ENCODE data around the gene ITGB7.
A peak's percentile ranks its signal among the peaks of the same experiment; 100 is the strongest.

ITGB7 gene

GRCh38 chr12:53207042-53207441 lies at the start of gene ITGB7:
Gene ITGB7, minus strand, starts transcription at chr12:53207251. Its CDS starts 6,808 bp downstream, at chr12:53200443.
- DNase-seq: no peak

DNA sequence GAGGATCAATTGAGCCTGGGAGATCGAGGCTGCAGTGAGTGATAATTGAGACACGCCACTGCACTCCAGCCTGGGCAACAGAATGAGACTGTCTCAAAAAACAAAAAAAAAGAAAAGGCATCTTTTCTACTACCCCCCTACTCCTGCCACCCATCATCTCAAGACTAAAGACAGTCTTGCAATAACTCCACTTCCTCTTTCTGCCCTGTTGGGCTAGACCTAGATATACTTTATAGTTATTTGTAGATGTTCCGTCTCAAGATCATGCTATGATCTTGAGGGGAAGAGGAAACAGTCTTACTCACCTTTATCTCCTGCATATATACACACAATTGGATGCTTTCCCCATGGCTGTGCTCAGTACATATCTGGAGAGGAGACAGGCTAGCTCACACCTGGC lies 48.9 kb upstream of the ITGB7 start:
- DNase-seq: no peak

GRCh38 chr12:53254816-53255545 lies 47.9 kb upstream of the ITGB7 start:
- no peak for DNase-seq

- DNase-seq: no peak
Measured at GRCh38 chr12:53253298-53253697, 46.2 kb upstream of the ITGB7 start.

DNA sequence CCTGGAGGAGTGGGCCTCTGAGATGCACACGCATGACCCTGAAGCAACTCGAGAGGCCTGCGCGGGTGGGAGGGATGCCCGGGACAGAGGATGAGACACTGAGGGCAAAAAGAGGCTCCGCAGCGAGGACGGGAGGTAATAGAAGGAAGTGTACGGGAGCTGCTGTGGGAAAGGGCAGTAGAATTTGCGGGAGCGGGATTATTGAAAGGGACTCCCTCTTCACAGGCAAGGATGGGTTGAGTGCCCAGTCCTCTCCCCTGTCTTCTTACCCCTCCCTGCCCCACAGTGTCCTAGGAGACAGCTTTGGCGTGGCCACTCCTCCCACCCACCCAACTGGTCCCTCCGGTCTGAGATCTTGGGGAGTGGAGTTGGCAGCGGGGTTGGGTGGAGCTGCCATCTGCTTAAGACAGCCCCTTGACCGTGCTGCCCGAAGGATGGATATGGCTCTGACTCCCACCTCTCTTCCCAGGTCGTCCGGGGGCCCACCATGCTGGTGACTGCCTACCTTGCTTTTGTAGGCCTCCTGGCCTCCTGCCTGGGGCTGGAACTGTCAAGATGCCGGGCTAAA lies 45.4 kb upstream of the ITGB7 start:
- peak; percentile 32 for DNase-seq

DNA sequence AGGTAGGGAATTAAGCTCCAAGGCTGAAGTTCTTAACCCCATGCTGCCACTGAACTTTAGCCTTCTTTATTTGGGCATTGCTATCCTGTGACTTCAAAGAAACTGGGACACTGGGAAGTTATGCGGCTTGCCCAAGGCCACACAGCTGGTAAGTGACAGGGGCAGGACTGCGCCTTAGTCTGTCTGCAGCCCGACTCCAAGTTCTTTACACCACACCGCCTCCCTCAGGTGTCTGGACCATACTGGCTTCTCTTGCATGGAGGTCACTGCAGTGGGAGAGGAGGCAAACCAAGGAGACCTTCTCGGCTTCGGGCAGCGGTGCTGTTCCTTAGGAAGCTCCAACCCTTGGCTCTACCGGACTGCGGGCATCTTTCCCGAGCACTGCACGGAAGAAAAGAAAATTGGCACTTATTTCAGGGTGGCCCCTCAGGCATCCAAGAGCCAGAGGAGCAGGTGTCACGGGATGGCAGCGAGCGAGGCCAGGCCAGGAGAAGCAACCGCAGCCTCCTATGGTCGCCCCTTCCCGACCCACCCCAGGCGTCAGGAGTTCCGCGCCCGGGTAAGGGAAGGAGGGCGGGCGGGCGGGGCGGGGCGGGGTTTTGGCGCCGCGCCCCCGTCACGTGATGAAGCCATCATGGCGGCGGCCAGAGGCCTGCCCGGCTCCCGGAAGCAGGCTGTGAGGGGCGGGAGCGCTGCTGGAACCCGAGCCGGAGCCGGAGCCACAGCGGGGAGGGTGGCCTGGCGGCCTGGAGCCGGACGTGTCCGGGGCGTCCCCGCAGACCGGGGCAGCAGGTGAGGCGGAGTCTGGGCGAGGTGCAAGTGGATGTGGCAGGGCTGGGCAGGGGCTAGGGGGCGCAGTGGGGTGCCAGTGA lies 44.7 kb upstream of the ITGB7 start:
- DNase-seq: peak; percentile 80

- no peak for DNase-seq
Measured at GRCh38 chr12:53245286-53245685, 38.2 kb upstream of the ITGB7 start.

- no peak for DNase-seq
Measured at GRCh38 chr12:53244337-53244736, 37.3 kb upstream of the ITGB7 start.

DNA sequence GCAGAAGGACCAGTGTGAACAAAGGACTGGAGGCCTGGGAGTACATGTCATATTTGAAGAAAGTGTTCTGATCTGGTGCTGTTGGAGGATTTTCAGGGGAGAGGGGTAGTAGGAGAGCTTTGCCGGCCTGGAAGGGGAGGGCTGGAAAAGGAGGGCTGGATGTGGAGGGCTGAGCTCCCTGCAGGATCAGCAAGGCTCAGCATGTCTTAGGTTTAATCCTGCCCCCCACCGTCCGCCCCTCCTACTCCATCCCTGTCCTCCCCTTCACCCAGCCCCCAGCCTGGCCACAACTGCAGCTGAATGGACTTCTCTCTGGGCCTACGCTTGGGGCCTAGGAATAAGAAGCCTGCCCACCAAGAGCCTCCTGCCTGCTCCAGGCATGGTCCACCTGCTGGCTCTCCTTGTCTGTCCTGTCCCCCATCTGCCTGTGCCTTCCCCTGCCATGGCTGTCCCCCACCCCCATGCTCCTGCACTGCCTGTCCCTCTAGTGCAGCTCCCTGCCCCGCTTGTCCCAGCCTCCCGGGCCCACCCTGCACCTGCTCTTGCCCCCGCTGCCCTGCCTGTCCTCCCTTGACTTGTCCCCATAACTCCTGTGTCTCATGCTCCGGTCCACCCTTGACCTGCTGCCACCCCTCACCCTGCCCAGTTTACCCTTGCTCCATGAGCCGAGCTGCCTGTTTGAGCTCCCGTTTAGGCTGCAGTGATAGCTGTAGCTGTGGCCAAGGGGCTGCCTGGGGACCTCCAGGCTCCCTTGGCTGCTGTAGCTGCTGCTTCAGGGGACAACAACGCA lies 34.8 kb upstream of the ITGB7 start:
- DNase-seq: no peak

- DNase-seq: no peak
Measured at GRCh38 chr12:53239643-53240258, 32.7 kb upstream of the ITGB7 start.

GRCh38 chr12:53236443-53237111 lies 29.5 kb upstream of the ITGB7 start:
- DNase-seq: no peak

GRCh38 chr12:53235742-53236442 lies 28.8 kb upstream of the ITGB7 start:
- no peak for DNase-seq

- no peak for DNase-seq
Measured at GRCh38 chr12:53235164-53235563, 28.1 kb upstream of the ITGB7 start.

DNA sequence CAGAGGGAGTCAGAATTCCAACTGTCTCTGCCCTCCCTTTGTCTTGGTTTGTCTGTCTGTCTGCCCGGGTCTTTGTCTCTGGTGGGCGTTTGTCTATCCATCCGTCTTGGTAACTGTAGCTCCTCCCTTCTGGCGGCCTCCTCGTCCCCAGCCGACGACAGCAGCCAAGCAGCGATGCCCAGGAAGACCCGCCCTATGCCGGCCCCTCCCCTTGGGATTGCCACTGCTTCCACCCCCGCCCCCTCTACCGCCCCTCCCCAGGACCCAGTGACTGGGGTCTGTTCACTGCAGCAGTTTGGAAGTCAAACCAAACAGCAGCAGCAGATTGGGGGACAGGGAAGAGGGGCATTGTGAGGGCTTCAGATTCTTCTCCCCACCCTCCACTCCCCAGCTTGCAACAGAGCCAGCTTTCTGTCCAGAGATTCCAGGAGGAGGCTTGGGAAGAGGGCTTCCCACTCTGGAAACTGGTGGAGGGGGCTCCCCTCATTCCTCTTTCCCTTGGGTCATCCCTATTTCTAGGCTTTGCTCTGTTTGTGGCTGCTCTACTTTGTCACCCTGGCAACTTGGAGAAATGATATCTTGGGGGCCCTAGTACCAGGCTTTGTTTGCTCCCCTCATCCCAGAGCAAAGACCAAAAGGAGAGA lies 27.3 kb upstream of the ITGB7 start:
- no peak for DNase-seq

DNA sequence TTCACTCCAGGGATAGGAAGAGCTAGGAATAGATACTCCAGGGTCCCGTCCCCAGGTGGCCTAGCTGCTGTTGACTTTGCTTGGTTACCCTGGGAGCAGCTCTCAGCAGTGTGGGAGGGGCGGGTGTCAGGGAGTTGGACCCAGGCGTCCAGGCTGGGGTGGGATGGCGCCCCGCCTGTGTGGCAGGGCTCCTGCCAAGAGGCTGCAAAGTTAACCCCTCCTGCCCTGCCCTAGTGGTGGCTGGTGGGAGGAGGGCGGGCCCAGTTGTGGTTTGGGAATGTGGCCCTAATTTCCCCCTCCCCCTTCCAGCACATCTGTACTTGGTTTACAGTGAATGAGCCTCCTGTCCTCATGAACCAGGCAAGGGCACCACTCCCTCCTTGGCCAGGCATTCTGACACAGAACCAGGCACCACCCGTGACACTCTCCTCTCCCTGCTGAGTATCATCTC lies 26.6 kb upstream of the ITGB7 start:
- no peak for DNase-seq

DNA sequence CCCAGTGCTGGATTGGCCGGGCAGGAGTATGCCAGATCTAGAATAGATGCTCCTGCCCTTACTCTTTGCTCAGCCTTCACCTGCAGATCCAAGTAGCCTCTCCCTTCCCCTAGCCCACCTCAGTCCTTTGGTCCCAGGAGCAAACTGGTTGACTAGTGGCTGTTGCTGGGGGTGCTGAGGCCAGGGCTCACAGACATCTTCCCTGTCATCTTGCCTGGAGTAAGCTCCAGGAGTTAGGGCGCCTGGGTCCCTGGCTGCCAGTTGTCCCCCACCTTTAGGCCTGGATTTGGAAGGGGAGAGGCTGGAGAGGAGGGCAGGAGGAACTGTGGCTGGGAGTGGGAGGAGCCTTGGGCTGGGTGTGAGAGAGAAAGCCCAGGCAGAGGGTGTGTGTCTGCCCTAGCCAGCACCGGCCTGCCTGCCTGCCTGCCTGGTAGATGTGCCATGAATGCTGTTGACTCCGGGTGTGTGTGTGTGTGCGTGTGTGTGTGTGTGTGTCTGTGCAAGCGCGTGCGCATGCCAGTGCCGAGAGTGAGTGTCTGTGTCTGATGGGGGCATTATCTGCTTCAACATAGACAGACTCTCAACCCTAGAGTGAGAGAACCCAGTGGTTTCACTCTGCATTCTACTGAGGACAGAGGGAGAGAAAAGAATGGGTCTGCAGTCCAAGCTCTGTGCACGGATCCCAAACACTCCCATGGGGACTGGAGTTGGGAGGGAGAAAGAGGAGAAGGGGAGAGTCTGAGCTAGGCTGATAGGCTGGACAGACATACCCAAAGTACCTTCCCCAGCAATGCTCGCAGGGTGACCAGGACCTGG lies 25.8 kb upstream of the ITGB7 start:
- DNase-seq: peak; percentile 16

GRCh38 chr12:53231921-53232645 lies 25.0 kb upstream of the ITGB7 start, which contains the start of gene RARG:
Gene RARG, minus strand, starts transcription at chr12:53232209. Its CDS starts 4,664 bp downstream, at chr12:53227545.
- DNase-seq: peak; percentile 49

DNA sequence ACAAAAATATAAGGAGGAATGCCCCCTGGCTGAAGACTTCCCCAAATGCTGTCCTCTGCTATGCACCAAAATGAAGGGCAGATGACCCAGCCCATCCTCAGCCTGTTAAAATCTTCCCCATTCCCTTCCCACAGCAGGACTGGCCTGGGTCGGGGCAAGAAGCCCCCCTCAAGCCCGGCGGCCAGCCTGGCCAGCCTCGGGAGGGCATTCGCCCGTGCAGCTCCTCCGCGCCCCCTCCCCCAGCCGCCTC lies 24.5 kb upstream of the ITGB7 start:
- no peak for DNase-seq
